Vagina (tissue), 2 donors: ENCODE results near the gene STX12.
"Not testable (repeated sequence)": the region's sequence is repeated elsewhere in the genome, so short reads cannot be mapped to it uniquely, and the experiment has no call there.

Experiments used
- POLR2A ChIP-seq, 2 donors: fragments of 450-650 bp; IDR thresholded peaks; one replicate each; pipeline ENCODE4 v1.6.1; 2017; ENCODE audit warnings: antibody characterized with exemption in 2 of 2, mild to moderate bottlenecking in 2 of 2, moderate library complexity in 2 of 2
- TF ChIP-seq, protein P1 (sequence below), 3 experiments: fragments of 450-650 bp in 2 of 3; fragments of 200-600 bp in 1 of 3; sonication (generic) in 1 of 3; IDR thresholded peaks; one replicate each; pipeline ENCODE4 v1.5.1; 2017 to 2019; ENCODE audit warnings: antibody characterized with exemption in 3 of 3, mild to moderate bottlenecking in 2 of 3, moderate library complexity in 2 of 3

DNA sequence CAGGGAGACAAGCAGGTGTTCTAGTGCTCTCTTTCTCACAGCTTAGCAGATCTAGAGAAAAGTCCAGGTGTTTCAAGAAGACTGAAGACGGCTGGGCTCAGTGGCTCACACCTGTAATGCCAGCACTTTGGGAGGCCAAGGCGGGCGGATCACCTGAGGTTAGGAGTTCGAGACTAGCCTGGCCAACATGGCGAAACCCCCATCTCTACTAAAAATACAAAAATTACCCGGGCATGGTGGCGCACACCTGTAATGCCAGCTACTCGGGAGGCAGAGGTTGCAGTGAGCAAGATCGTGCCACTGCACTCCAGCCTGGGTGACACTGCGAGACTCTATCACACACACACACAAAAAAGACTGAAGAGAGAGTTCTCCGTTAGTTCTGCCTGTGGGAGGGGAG is 84.5 kb downstream of the STX12 start:
- TF ChIP-seq, protein P1, sequence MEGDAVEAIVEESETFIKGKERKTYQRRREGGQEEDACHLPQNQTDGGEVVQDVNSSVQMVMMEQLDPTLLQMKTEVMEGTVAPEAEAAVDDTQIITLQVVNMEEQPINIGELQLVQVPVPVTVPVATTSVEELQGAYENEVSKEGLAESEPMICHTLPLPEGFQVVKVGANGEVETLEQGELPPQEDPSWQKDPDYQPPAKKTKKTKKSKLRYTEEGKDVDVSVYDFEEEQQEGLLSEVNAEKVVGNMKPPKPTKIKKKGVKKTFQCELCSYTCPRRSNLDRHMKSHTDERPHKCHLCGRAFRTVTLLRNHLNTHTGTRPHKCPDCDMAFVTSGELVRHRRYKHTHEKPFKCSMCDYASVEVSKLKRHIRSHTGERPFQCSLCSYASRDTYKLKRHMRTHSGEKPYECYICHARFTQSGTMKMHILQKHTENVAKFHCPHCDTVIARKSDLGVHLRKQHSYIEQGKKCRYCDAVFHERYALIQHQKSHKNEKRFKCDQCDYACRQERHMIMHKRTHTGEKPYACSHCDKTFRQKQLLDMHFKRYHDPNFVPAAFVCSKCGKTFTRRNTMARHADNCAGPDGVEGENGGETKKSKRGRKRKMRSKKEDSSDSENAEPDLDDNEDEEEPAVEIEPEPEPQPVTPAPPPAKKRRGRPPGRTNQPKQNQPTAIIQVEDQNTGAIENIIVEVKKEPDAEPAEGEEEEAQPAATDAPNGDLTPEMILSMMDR (IDR thresholded peaks at IDR 0.05), result not testable (repeated sequence)
- not testable (repeated sequence) for TF ChIP-seq POLR2A (IDR thresholded peaks at IDR 0.05)
